ENCODE measurements around the gene NUP107. TPM values are rescaled to one million over a fixed set of nuclear protein-coding genes. Genes with fewer than 3 reads are reported as not detected.

NUP107 gene
- total RNA-seq, 1 experiment from 2014 or later, result 132 TPM

DNA sequence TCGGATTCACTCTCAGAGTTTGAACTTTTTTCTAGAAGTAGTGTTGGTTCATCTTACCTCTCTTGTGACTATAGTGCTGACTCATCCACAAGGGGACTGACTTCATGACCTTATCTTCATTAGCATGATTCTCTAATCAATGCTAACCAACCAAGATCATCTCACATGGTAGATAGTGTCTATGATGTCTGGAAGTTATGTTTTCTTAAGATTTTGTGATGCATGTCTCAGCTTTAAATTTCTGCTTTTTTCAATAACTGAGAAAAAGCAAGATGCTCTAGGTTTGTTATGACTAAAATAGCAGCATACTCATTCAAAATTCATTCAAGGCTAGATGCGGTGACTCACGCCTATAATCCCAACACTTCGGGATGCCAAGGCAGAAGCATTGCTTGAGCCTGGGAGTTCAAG lies 46.9 kb downstream of the NUP107 start:
- H3K27ac Mint-ChIP-seq, result no peak overlapping the region
- CTCF ChIA-PET, result no interaction called here
- H3K4me1 Mint-ChIP-seq, result no peaks in the 10 kb centered on the region
- no peaks in the 10 kb centered on the region for H3K9me3 Mint-ChIP-seq
- H3K36me3 Mint-ChIP-seq, result peaks cover 48% of the 10 kb centered on the region
- TF ChIP-seq, protein P1, sequence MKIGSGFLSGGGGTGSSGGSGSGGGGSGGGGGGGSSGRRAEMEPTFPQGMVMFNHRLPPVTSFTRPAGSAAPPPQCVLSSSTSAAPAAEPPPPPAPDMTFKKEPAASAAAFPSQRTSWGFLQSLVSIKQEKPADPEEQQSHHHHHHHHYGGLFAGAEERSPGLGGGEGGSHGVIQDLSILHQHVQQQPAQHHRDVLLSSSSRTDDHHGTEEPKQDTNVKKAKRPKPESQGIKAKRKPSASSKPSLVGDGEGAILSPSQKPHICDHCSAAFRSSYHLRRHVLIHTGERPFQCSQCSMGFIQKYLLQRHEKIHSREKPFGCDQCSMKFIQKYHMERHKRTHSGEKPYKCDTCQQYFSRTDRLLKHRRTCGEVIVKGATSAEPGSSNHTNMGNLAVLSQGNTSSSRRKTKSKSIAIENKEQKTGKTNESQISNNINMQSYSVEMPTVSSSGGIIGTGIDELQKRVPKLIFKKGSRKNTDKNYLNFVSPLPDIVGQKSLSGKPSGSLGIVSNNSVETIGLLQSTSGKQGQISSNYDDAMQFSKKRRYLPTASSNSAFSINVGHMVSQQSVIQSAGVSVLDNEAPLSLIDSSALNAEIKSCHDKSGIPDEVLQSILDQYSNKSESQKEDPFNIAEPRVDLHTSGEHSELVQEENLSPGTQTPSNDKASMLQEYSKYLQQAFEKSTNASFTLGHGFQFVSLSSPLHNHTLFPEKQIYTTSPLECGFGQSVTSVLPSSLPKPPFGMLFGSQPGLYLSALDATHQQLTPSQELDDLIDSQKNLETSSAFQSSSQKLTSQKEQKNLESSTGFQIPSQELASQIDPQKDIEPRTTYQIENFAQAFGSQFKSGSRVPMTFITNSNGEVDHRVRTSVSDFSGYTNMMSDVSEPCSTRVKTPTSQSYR (CRISPR knock-in tag; IDR thresholded peaks at IDR 0.05), result no peak
- no peak for TF ChIP-seq ZNF396 (CRISPR knock-in tag; IDR thresholded peaks at IDR 0.05; ENCODE audit: borderline replicate concordance)
- no peak for TF ChIP-seq FOXK1 (CRISPR knock-in tag; IDR thresholded peaks at IDR 0.05)
- TF ChIP-seq TP53 (CRISPR knock-in tag; IDR thresholded peaks at IDR 0.05), result no peak
- no peak for TF ChIP-seq RORB (CRISPR knock-in tag; IDR thresholded peaks at IDR 0.05)
- TF ChIP-seq CDX4 (CRISPR knock-in tag; IDR thresholded peaks at IDR 0.05; ENCODE audit: borderline replicate concordance), result no peak
- TF ChIP-seq, protein P2, sequence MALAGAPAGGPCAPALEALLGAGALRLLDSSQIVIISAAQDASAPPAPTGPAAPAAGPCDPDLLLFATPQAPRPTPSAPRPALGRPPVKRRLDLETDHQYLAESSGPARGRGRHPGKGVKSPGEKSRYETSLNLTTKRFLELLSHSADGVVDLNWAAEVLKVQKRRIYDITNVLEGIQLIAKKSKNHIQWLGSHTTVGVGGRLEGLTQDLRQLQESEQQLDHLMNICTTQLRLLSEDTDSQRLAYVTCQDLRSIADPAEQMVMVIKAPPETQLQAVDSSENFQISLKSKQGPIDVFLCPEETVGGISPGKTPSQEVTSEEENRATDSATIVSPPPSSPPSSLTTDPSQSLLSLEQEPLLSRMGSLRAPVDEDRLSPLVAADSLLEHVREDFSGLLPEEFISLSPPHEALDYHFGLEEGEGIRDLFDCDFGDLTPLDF (CRISPR knock-in tag; IDR thresholded peaks at IDR 0.05), result no peak
- no peak for TF ChIP-seq ZNF416 (CRISPR knock-in tag; IDR thresholded peaks at IDR 0.05)
- TF ChIP-seq, protein P3, sequence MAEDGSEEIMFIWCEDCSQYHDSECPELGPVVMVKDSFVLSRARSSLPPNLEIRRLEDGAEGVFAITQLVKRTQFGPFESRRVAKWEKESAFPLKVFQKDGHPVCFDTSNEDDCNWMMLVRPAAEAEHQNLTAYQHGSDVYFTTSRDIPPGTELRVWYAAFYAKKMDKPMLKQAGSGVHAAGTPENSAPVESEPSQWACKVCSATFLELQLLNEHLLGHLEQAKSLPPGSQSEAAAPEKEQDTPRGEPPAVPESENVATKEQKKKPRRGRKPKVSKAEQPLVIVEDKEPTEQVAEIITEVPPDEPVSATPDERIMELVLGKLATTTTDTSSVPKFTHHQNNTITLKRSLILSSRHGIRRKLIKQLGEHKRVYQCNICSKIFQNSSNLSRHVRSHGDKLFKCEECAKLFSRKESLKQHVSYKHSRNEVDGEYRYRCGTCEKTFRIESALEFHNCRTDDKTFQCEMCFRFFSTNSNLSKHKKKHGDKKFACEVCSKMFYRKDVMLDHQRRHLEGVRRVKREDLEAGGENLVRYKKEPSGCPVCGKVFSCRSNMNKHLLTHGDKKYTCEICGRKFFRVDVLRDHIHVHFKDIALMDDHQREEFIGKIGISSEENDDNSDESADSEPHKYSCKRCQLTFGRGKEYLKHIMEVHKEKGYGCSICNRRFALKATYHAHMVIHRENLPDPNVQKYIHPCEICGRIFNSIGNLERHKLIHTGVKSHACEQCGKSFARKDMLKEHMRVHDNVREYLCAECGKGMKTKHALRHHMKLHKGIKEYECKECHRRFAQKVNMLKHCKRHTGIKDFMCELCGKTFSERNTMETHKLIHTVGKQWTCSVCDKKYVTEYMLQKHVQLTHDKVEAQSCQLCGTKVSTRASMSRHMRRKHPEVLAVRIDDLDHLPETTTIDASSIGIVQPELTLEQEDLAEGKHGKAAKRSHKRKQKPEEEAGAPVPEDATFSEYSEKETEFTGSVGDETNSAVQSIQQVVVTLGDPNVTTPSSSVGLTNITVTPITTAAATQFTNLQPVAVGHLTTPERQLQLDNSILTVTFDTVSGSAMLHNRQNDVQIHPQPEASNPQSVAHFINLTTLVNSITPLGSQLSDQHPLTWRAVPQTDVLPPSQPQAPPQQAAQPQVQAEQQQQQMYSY (CRISPR knock-in tag; IDR thresholded peaks at IDR 0.05), result no peak
- DNase-seq (ENCODE audit: low spot score) (no peak), ATAC-seq (no peak)
- POLR2A ChIA-PET, result no interaction called here
- H3K27me3 Mint-ChIP-seq (ENCODE audit: low read depth), result no peaks in the 10 kb centered on the region
- no peak overlapping the region for H3K4me3 Mint-ChIP-seq

- ChIA-PET POLR2A (no interaction called here), CTCF (no interaction called here)
- no peak for ATAC-seq
- no peaks in the 10 kb centered on the region for H3K27me3 Mint-ChIP-seq (ENCODE audit: low read depth)
- H3K9me3 Mint-ChIP-seq, result no peaks in the 10 kb centered on the region
- H3K27ac Mint-ChIP-seq, result no peak overlapping the region
- H3K36me3 Mint-ChIP-seq, result peaks cover 41% of the 10 kb centered on the region
- TF ChIP-seq ESRRA (CRISPR knock-in tag; IDR thresholded peaks at IDR 0.05; ENCODE audit: borderline replicate concordance) (no peak), HMGA2 (CRISPR knock-in tag; IDR thresholded peaks at IDR 0.05) (no peak), ZNF263 (CRISPR knock-in tag; IDR thresholded peaks at IDR 0.05; ENCODE audit: low read depth) (no peak), ZNF219 (CRISPR knock-in tag; IDR thresholded peaks at IDR 0.05; ENCODE audit: borderline replicate concordance) (no peak)
- TF ChIP-seq, protein P4, sequence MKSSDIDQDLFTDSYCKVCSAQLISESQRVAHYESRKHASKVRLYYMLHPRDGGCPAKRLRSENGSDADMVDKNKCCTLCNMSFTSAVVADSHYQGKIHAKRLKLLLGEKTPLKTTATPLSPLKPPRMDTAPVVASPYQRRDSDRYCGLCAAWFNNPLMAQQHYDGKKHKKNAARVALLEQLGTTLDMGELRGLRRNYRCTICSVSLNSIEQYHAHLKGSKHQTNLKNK (CRISPR knock-in tag; IDR thresholded peaks at IDR 0.05), result no peak
- H3K4me1 Mint-ChIP-seq, result no peaks in the 10 kb centered on the region
- no peak overlapping the region for H3K4me3 Mint-ChIP-seq
- no peak for DNase-seq (ENCODE audit: low spot score)
Measured at GRCh38 chr12:68739891-68740290, 53.1 kb downstream of the NUP107 start.

- Mint-ChIP-seq H3K27ac (no peak overlapping the region), H3K9me3 (no peaks in the 10 kb centered on the region), H3K36me3 (peaks cover 20% of the 10 kb centered on the region), H3K27me3 (ENCODE audit: low read depth) (no peaks in the 10 kb centered on the region), H3K4me3 (no peak overlapping the region), H3K4me1 (peaks cover 13% of the 10 kb centered on the region)
- ATAC-seq, result no peak
- ChIA-PET POLR2A (no interaction called here), CTCF (interaction anchor here (1.2 kb wide), 1 partner anchor 87 kb away, joined by 4 read pairs; no protein-coding TSS in a partner anchor)
- no peak for DNase-seq (ENCODE audit: low spot score)
- TF ChIP-seq SMAD4 (CRISPR knock-in tag; IDR thresholded peaks at IDR 0.05), result no peak
- no peak for TF ChIP-seq ZNF423 (CRISPR knock-in tag; IDR thresholded peaks at IDR 0.05)
- no peak for TF ChIP-seq ZSCAN18 (CRISPR knock-in tag; IDR thresholded peaks at IDR 0.05)
- TF ChIP-seq ZNF532 (CRISPR knock-in tag; IDR thresholded peaks at IDR 0.05; ENCODE audit: borderline replicate concordance), result no peak
- TF ChIP-seq CBFB (CRISPR knock-in tag; IDR thresholded peaks at IDR 0.05; ENCODE audit: low read depth), result no peak
Measured at GRCh38 chr12:68743356-68743755, 56.6 kb downstream of the NUP107 start.
